Right atrium auricular region (tissue), 2 donors: ENCODE data around the gene FGF18. TPM values are rescaled to one million over a fixed set of nuclear protein-coding genes. Genes with fewer than 3 reads are reported as not detected.
"Not testable (repeated sequence)": the region's sequence is repeated elsewhere in the genome, so short reads cannot be mapped to it uniquely, and the experiment has no call there.

Experiments used
- DNase-seq: peaks from one replicate; pipeline ENCODE4 v3.0.0-alpha.2; 2019; ENCODE audit warnings: low spot score
- H3K27ac ChIP-seq, 2 donors: fragments of 200-600 bp; sonication (generic); 1 replicate in 1 of 2; 2 replicates in 1 of 2; pipeline ENCODE4 v1.5.1; 2016 to 2019
- H3K27me3 ChIP-seq, 2 donors: fragments of 200-600 bp; sonication (generic); one replicate each; pipeline versions ENCODE4 v1.5.1 to v1.6.0; 2017 to 2019
- H3K36me3 ChIP-seq: fragments of 200-600 bp; sonication (generic); one replicate; pipeline ENCODE4 v1.5.1; 2016
- H3K4me1 ChIP-seq, 2 donors: fragments of 200-600 bp; sonication (generic); one replicate each; pipeline versions ENCODE4 v1.5.1 to v1.6.0; 2017 to 2019
- H3K4me3 ChIP-seq, 2 donors: fragments of 200-600 bp; sonication (generic); 1 replicate in 1 of 2; 2 replicates in 1 of 2; pipeline ENCODE4 v1.5.1; 2017 to 2019; ENCODE audit warnings: mild to moderate bottlenecking in 1 of 2, moderate library complexity in 1 of 2
- H3K9me3 ChIP-seq, 2 donors: fragments of 200-600 bp; sonication (generic); one replicate each; pipeline ENCODE4 v1.5.1; 2019
- CTCF ChIP-seq, 2 donors: fragments of 200-600 bp; sonication (generic); IDR thresholded peaks; one replicate each; pipeline ENCODE4 v1.5.1; 2019; ENCODE audit warnings: antibody characterized with exemption in 2 of 2
- total RNA-seq, 2 donors: library from RNA; depleted of rRNA; stranded (reverse); fragments of >200 nt; gene quantifications; one replicate each; pipeline ENCODE4 v1.1.0, GENCODE V29; 2016

Gene FGF18
- total RNA-seq, 2 donors from 2014 or later: 2.2 to 2.7 TPM

- DNase-seq: no peak
- no peaks in the 10 kb centered on the region for H3K9me3 ChIP-seq
- H3K36me3 ChIP-seq: peaks cover 90% of the 10 kb centered on the region
- no peak for TF ChIP-seq CTCF (IDR thresholded peaks at IDR 0.05)
- H3K27ac ChIP-seq: no peak overlapping the region
- H3K27me3 ChIP-seq: no peaks in the 10 kb centered on the region
- peaks cover 0 to 19% of the 10 kb centered on the region in 2 donors for H3K4me1 ChIP-seq
- H3K4me3 ChIP-seq: no peak overlapping the region
These were observed 21.8 kb upstream of the FGF18 start for GRCh38 chr5:171397599-171397998.

DNA sequence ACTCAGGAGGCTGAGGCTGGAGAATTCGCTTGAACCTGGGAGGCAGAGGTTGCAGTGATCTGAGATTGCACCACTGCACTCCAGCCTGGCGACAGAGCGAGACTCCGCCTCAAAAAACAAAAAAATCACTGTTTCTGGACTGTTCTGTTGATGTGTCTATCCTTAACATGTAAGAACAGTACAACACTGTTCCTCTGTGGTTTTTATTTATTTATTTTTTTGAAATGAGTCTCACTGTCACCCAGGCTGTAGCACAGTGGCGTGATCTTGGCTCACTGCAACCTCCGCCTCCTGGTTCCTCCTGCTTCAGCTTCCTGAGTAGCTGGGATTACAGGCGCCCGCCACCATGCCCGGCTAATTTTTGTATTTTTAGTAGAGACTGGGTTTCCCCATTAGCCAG, 20.8 kb upstream of the FGF18 start:
- H3K4me3 ChIP-seq, DNase-seq, H3K27me3 ChIP-seq: not testable (repeated sequence)

GRCh38 chr5:171400169-171400568, 19.3 kb upstream of the FGF18 start:
- Histone ChIP-seq H3K4me3 (no peak overlapping the region), H3K4me1 (peaks cover 0 to 19% of the 10 kb centered on the region in 2 donors), H3K9me3 (no peaks in the 10 kb centered on the region), H3K36me3 (peaks cover 66% of the 10 kb centered on the region), H3K27me3 (no peaks in the 10 kb centered on the region), H3K27ac (no peak overlapping the region)
- TF ChIP-seq CTCF (IDR thresholded peaks at IDR 0.05): no peak
- no peak for DNase-seq

More for the DNA sequence above, 20.8 kb upstream of the FGF18 start:
- peaks cover 0 to 19% of the 10 kb centered on the region in 2 donors for H3K4me1 ChIP-seq
- not testable (repeated sequence) for H3K9me3 ChIP-seq, H3K27ac ChIP-seq
- peaks cover 80% of the 10 kb centered on the region for H3K36me3 ChIP-seq

GRCh38 chr5:171401167-171401947, 18.1 kb upstream of the FGF18 start:
- DNase-seq: no peak
- H3K9me3 ChIP-seq: no peaks in the 10 kb centered on the region
- peaks cover 63% of the 10 kb centered on the region for H3K36me3 ChIP-seq
- no peak overlapping the region for H3K4me3 ChIP-seq
- H3K4me1 ChIP-seq: peaks cover 0 to 15% of the 10 kb centered on the region in 2 donors
- no peak for TF ChIP-seq CTCF (IDR thresholded peaks at IDR 0.05)
- no peaks in the 10 kb centered on the region for H3K27me3 ChIP-seq
- no peak overlapping the region for H3K27ac ChIP-seq

DNA sequence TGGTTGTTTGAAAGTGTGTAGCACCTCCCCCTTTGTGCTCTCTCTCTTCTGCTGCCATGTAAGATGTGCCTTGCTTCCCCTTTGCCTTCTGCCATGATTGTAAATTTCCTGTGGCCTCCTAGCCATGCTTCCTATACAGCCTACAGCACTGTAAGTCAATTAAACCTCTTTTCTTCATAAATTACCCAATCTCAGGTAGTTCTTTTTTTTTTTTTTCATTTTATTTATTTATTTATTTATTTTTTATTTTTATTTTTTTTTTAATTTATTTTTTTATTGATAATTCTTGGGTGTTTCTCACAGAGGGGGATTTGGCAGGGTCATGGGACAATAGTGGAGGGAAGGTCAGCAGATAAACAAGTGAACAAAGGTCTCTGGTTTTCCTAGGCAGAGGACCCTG, 16.7 kb upstream of the FGF18 start:
- DNase-seq, H3K27me3 ChIP-seq, H3K27ac ChIP-seq, H3K4me3 ChIP-seq, H3K9me3 ChIP-seq: not testable (repeated sequence)
- Histone ChIP-seq H3K4me1 (peaks cover 0 to 12% of the 10 kb centered on the region in 2 donors), H3K36me3 (peaks cover 61% of the 10 kb centered on the region)

DNA sequence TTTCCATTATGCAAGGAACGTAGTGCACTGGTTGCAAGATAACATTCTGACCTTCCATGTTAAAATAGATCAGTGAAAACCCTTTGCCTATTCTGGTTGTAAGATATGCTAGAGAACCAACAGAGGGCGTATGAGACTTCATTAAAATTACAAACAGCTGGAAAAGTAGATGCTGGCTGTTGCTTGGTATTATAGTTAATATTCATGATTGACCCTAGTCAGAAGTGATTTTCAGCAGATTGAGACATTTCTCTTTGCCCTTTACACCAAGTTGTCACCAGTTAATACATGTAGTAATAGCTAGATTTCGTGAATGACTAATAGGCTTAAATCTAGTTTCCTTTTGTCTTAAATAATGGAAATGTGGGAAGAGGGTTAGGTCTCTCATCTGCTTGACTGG, 13.8 kb upstream of the FGF18 start:
- no peaks in the 10 kb centered on the region for H3K9me3 ChIP-seq
- peaks cover 4 to 8% of the 10 kb centered on the region in 2 donors for H3K4me1 ChIP-seq
- TF ChIP-seq CTCF (IDR thresholded peaks at IDR 0.05): peak in 1 of 2 donors; percentile 47
- no peak overlapping the region for H3K27ac ChIP-seq
- H3K4me3 ChIP-seq: no peak overlapping the region
- H3K27me3 ChIP-seq: no peaks in the 10 kb centered on the region
- H3K36me3 ChIP-seq: peaks cover 49% of the 10 kb centered on the region
- no peak for DNase-seq

GRCh38 chr5:171407234-171407633, 12.2 kb upstream of the FGF18 start:
- Histone ChIP-seq H3K4me3 (no peak overlapping the region), H3K36me3 (peaks cover 51% of the 10 kb centered on the region), H3K27ac (no peak overlapping the region), H3K27me3 (no peaks in the 10 kb centered on the region), H3K9me3 (no peaks in the 10 kb centered on the region), H3K4me1 (peaks cover 4 to 8% of the 10 kb centered on the region in 2 donors)
- no peak for DNase-seq
- TF ChIP-seq CTCF (IDR thresholded peaks at IDR 0.05): no peak
